GM19468 (cell line): Measurements from ENCODE around the gene GABRP.

Source experiments
- ATAC-seq: cut with Tn5 transposase; IDR thresholded peaks from one replicate; pipeline ENCODE4 v1.9.1; 2021; ENCODE audit warnings: mild to moderate bottlenecking, moderate library complexity, moderate number of reproducible peaks; ENCODE audit not compliant: unreplicated experiment; ENCODE audit errors: extremely low read depth

GABRP gene

GRCh38 chr5:170783498-170784247 lies at the start of gene GABRP:
Gene GABRP, plus strand, starts transcription at chr5:170783725. Its CDS starts 4,891 bp downstream, at chr5:170788616.
- ATAC-seq, result no peak

GRCh38 chr5:170736966-170737365 lies 46.6 kb upstream of the GABRP start:
- ATAC-seq, result no peak

- ATAC-seq, result no peak
Observed at GRCh38 chr5:170737591-170737990, 45.9 kb upstream of the GABRP start.

GRCh38 chr5:170738840-170739239 lies 44.7 kb upstream of the GABRP start:
- no peak for ATAC-seq

- ATAC-seq, result no peak
Observed at GRCh38 chr5:170739446-170739845, 44.1 kb upstream of the GABRP start.

- no peak for ATAC-seq
Observed at GRCh38 chr5:170740551-170741205, 42.8 kb upstream of the GABRP start.

- no peak for ATAC-seq
Observed at GRCh38 chr5:170741801-170742200, 41.7 kb upstream of the GABRP start.

GRCh38 chr5:170743876-170744212 lies 39.7 kb upstream of the GABRP start:
- no peak for ATAC-seq

GRCh38 chr5:170745481-170746071 lies 37.9 kb upstream of the GABRP start:
- no peak for ATAC-seq

GRCh38 chr5:170746075-170746960 lies 37.2 kb upstream of the GABRP start:
- no peak for ATAC-seq

- no peak for ATAC-seq
Observed at GRCh38 chr5:170746961-170747340, 36.6 kb upstream of the GABRP start.

GRCh38 chr5:170747357-170747756 lies 36.2 kb upstream of the GABRP start:
- ATAC-seq, result no peak

- no peak for ATAC-seq
Observed at GRCh38 chr5:170747851-170748250, 35.7 kb upstream of the GABRP start.

GRCh38 chr5:170748951-170749471 lies 34.5 kb upstream of the GABRP start:
- ATAC-seq, result no peak

- ATAC-seq, result no peak
Observed at GRCh38 chr5:170749911-170750431, 33.6 kb upstream of the GABRP start.

- no peak for ATAC-seq
Observed at GRCh38 chr5:170750791-170751190, 32.7 kb upstream of the GABRP start.

- ATAC-seq, result no peak
Observed at GRCh38 chr5:170751631-170752030, 31.9 kb upstream of the GABRP start.

GRCh38 chr5:170752257-170753215 lies 31.0 kb upstream of the GABRP start:
- ATAC-seq, result no peak

GRCh38 chr5:170753311-170753710 lies 30.2 kb upstream of the GABRP start:
- ATAC-seq, result no peak
